IPS DF 19.7 (cell line): Measurements from ENCODE around the gene MIR17HG.

Experiments
- DNase-seq: peaks from one replicate; pipeline ENCODE4 v3.0.0-alpha.2; 2013; ENCODE audit warnings: low read depth, low spot score

The MIR17HG gene

DNA sequence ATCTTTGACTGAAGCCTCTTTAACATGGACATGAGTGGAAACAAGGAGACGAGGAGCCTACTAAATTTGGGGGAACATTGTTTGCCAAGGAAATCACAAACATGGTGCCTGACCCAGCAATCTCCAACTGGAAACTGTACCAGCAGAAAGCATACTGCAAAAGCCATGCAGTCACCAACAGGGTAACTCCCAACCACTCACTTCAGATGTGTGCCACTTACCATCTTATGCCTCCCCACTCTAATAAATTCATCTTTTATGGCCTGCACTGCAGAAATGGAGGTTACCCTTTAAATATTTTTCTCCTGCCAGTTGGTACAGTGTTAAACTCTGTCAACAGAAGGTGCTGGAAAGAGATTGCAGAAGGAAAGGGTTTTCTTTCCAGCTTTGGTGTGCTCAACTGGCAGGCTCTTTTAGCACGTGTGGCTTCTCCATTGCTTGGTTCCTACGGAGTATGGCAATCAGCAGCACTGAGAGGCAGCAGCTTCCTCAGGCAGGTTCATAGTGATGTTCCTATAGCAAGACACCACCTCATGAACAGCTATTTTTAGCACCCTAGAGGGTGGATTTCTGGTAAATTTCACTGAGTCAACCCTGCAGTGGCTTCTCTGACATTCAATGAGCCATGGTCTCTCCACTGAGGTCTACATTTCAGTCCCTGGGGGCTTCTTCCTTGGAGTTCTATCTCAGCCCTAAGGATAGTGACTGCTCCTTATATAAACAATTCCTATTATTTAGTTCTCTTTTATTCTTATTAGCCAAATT lies 21.4 kb downstream of the MIR17HG start:
- DNase-seq: no peak

GRCh38 chr13:91369441-91369831 lies 21.9 kb downstream of the MIR17HG start:
- no peak for DNase-seq

DNA sequence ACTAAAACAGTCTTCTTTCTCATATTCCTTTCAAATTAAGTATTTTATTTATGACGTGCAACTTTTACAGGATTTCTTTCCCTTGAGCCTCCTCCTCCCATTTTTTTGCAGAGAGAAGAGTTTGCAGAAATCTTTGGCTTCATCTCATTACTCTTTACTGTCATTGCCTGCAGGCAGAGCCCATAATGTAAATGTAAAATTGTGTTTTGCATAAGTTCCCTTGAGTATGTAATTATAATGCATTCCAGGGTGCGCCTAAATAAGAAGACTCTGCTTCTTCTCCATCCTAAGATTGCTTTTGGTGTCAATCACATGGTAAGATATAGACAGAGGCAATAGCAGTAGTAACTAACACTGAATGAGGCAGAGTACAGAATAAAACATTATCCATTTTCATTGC lies 23.0 kb downstream of the MIR17HG start:
- DNase-seq: no peak

DNA sequence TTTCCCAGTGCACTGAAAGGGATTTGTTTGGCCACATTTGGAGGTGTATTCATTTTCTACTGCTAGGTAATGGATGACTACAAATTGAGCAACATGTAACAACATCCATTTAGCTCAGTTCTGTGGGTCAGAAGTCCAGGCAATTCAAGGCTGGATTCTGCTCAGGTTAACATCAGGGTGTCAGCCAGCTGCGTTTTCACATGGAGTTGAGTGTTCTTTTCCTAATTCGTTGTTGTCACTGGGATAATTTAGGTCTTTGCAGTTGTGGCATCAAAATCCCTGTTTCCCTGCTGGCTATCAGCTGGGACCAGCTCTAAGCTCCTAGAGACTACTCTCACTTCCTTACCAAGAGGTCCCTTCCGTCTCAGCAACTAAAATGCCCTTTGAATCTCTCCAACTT lies 25.4 kb downstream of the MIR17HG start:
- no peak for DNase-seq

GRCh38 chr13:91375116-91375729 lies 27.7 kb downstream of the MIR17HG start:
- no peak for DNase-seq

GRCh38 chr13:91381371-91381770 lies 33.9 kb downstream of the MIR17HG start:
- DNase-seq: no peak

DNA sequence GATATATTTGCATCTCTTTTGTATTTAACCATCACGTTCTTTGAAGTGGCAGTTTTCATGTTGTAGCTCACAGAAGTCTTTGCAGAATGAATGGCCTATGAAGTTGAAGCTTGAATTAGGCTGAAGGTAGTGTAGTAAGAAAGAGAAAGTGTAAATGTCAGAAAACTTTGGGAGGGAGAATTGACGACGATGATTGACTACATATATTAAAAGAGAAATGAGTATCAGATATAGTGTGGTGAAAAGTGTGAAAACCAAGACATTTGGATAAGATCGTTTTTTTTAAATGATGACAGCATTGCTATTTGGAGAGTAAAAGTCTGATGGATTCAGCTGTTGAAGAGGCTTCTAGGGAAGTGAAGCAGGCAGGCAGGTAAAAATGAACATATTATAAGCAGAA lies 36.3 kb downstream of the MIR17HG start:
- no peak for DNase-seq

- no peak for DNase-seq
Measured at GRCh38 chr13:91384896-91385295, 37.4 kb downstream of the MIR17HG start.

- no peak for DNase-seq
Measured at GRCh38 chr13:91389186-91389585, 41.7 kb downstream of the MIR17HG start.

DNA sequence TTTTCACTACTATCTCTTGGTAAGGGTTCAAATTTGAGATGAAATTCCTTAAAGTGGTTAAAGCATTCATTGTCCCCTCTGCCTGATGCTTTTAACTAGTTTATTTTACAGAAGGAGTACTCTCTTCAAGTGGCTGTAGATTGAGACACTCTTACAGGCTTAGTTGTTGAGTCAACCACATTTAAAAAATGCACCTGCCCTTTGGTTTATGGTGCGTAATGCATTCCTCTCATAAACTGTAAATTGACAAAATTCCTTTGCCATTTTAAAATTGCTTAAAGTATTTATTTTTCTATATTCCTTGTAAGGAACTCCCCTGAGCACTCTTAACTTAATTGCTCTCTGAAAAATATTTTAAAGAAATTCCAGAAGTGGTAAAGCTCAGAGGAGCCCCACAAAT lies 50.1 kb downstream of the MIR17HG start:
- DNase-seq: no peak

DNA sequence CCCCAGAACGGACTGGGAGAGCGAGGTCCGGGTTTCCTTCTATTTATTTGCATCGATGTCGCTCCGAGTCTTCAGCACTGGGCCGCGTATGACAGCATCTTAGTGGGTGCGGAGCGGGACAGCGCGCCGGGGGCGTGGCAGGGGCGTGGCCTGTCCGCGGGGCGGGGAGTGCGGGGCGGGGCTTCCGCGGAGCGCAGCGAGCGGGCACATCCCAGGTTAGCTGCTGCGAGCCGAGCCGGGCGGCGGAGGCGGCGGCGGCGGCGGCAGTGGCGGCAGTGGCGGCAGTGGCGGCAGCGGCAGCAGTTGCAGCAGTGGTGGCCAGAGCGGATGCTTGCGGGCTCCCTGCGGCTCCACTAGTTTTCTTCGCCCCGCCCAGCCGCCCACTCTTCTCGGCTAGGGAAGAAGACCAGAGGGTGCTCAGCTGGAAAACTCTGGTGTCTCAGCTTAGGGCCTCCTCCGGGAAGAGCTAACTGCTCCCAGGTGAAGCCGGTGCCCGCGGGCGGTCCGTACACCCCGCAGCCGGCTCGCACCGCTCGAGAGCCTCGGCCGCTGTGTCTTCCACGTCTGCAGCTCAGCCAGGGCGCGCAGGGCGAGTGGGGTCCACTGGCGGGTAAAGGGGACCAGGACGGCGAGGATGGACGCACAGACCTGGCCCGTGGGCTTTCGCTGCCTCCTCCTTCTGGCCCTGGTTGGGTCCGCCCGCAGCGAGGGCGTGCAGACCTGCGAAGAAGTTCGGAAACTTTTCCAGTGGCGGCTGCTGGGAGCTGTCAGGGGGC lies 51.1 kb downstream of the MIR17HG start, which contains the start of gene GPC5:
Gene GPC5 (plus strand): TSS at position 209 of the 776 bp plus-strand sequence.
- no peak for DNase-seq

GRCh38 chr13:91399189-91400062 lies 51.9 kb downstream of the MIR17HG start:
- DNase-seq: no peak

DNA sequence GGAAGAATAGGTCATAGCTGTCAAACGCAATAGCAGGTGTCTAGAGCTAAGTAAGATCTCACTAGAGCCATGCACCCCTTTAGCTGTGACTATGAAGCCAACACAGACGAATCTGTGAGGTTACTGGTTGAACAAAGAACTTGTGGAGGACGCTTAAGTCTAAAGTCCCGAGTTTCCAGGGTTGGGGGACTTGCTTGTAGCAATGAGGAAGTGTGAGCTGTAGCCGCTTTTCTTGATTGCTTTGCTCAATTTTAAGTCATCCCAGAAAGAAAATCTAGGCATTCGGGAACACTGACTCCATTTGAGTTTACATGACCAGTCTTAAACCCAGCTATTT lies 52.5 kb downstream of the MIR17HG start:
- no peak for DNase-seq

DNA sequence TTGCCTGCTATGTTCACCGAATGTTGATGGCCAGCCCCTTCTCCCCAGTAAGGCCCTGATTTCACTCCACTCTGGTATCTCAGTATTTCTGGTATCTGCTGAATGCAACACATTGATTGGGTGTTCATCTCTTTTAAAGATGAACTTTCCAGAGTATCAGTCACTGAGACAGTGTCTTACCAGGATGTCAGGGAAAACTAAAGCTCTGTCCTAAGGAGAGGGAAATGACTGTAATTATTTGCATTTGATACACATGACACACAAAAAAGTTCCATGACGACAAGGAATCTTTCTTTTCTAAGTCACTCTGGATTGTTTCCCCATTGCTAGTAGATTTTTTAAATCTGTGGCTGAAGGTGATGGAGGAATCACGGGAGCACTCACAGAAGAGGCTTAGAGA lies 53.2 kb downstream of the MIR17HG start:
- DNase-seq: no peak

- no peak for DNase-seq
Measured at GRCh38 chr13:91401920-91402319, 54.4 kb downstream of the MIR17HG start.
